K562 (cell line): ENCODE results near the gene RNF41. TPM values are rescaled to one million over a fixed set of nuclear protein-coding genes. Genes with fewer than 3 reads are reported as not detected.

Experiments used
- CHD2 ChIP-seq: IDR thresholded peaks from 2 replicates; pipeline ENCODE4 v1.6.1; 2011; ENCODE audit warnings: low read depth, low read length
- EZH2 ChIP-seq: IDR thresholded peaks from 2 replicates; pipeline ENCODE4 v1.6.1; 2012; ENCODE audit warnings: low read depth, mild to moderate bottlenecking, inconsistent platforms, low read length, borderline replicate concordance
- FUS ChIP-seq: fragments of 200-400 bp; formaldehyde crosslinking; optimal IDR thresholded peaks from 2 replicates; pipeline ENCODE3; 2017; ENCODE audit warnings: low read depth, low read length
- HDGF ChIP-seq: fragments of 450-650 bp; IDR thresholded peaks from 2 replicates; pipeline ENCODE4 v1.6.1; 2016
- polyA plus RNA-seq, 8 experiments: library from polyadenylated mRNA; depleted of rRNA in 4 of 8; stranded (reverse) in 5 of 8; unstranded in 3 of 8; fragments of >200 nt; fragmentation: Nextera tagmentation in 2 of 8; fragmentation: Illumina TruSeq in 1 of 8; extraction: Ambion mirVana in 2 of 8; extraction: Trizol in 1 of 8; gene quantifications; 2 replicates each; pipeline versions ENCODE4 v1.2.1 to v1.2.3, GENCODE V29; 2011 to 2014; ENCODE audit warnings: inconsistent platforms in 1 of 8, missing spikeins in 1 of 8
- total RNA-seq, 7 experiments: library from RNA; depleted of rRNA in 6 of 7; stranded (reverse); fragments of >200 nt in 6 of 7; fragmentation: Illumina TruSeq in 2 of 7; extraction: Trizol in 2 of 7; gene quantifications; 2 replicates each; pipeline versions ENCODE4 v1.2.1 to v1.2.3, GENCODE V29; 2011 to 2021; ENCODE audit warnings: low replicate concordance in 1 of 7
- TF ChIP-seq, protein P1 (sequence below): fragments of 450-650 bp; conservative IDR thresholded peaks from 2 replicates; pipeline ENCODE4 v1.6.1; 2016; ENCODE audit warnings: missing genetic modification characterization, low read depth, mild to moderate bottlenecking, control low read depth, missing compliant biosample characterization
- TF ChIP-seq, protein P2 (sequence below), 2 experiments: fragments of 450-650 bp; IDR thresholded peaks; 2 replicates each; pipeline ENCODE4 v1.6.1; 2018; ENCODE audit warnings: mild to moderate bottlenecking in 2 of 2, low read depth in 1 of 2; ENCODE audit not compliant: partially characterized antibody in 2 of 2
- TF ChIP-seq, protein P3 (sequence below): sonication (generic); formaldehyde crosslinking; IDR thresholded peaks from 2 replicates; pipeline ENCODE4 v1.5.0; 2020; ENCODE audit warnings: missing genetic modification reagents
- TF ChIP-seq, protein P4 (sequence below): sonication (generic); formaldehyde crosslinking; IDR thresholded peaks from 2 replicates; pipeline ENCODE4 v1.8.0; 2022; ENCODE audit warnings: mild to moderate bottlenecking, missing genetic modification reagents
- TF ChIP-seq, protein P5 (sequence below): fragments of 250-450 bp; sonication (Bioruptor Pico); IDR thresholded peaks from 2 replicates; pipeline ENCODE4 v1.8.0; 2021; ENCODE audit warnings: borderline replicate concordance, mild to moderate bottlenecking, moderate library complexity; ENCODE audit not compliant: poor library complexity, severe bottlenecking
- TF ChIP-seq, protein P6 (sequence below): fragments of 450-650 bp; IDR thresholded peaks from 2 replicates; pipeline ENCODE4 v1.7.0; 2016; ENCODE audit warnings: borderline replicate concordance

The RNF41 gene
- total and polyA plus RNA-seq, 9 of the 15 experiments (the other 6 are each of a cell fraction or from before 2014, with no cell fraction given): 28.2 to 46.8 (median 33.8) TPM

DNA sequence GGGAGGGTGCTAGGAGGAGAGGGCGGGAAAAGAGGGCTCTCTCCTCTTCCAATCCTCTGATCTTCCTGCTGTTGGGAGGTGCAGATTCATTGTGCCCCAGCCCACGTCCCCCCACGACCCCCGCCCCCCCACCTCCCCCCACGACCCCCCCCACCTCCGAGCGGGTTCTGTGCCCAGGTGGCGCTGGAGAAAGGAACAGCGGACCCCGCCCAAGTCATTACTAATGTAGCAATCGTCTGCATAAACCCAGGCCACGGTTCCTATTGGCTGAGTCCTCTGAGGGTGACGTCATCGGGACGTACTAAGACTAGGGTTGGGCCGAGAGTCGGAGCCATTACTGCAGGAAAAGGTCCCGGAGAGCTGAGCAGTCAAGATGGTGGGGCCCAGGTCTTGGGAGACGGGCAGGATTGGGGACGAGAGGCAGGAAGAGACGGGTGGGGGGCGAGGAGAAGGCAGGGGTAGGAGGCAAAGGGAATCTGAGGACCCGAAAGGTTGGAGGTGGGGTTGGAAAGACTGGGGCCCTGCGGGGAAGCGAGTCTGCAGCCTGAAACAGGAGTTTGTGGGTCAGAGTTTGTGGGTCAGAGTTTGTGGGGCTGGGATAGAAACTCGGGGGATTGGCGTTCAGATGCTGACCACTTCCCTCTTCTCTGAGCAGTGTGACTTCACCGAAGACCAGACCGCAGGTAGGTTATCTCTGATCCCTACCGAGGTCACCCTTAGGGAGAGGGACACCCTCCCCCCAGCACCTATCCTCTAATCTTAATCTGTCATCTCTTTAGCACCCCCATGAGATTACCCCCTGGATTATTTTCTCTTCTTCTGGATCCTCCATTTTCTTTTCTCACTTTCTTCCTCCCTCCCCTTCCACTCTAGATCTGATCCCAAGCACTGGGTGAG lies 63.4 kb downstream of the RNF41 start, which contains the start of gene MYL6 (continued):
- TF ChIP-seq, protein P1, sequence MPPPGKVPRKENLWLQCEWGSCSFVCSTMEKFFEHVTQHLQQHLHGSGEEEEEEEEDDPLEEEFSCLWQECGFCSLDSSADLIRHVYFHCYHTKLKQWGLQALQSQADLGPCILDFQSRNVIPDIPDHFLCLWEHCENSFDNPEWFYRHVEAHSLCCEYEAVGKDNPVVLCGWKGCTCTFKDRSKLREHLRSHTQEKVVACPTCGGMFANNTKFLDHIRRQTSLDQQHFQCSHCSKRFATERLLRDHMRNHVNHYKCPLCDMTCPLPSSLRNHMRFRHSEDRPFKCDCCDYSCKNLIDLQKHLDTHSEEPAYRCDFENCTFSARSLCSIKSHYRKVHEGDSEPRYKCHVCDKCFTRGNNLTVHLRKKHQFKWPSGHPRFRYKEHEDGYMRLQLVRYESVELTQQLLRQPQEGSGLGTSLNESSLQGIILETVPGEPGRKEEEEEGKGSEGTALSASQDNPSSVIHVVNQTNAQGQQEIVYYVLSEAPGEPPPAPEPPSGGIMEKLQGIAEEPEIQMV (tag): no peak
- TF ChIP-seq, protein P2, sequence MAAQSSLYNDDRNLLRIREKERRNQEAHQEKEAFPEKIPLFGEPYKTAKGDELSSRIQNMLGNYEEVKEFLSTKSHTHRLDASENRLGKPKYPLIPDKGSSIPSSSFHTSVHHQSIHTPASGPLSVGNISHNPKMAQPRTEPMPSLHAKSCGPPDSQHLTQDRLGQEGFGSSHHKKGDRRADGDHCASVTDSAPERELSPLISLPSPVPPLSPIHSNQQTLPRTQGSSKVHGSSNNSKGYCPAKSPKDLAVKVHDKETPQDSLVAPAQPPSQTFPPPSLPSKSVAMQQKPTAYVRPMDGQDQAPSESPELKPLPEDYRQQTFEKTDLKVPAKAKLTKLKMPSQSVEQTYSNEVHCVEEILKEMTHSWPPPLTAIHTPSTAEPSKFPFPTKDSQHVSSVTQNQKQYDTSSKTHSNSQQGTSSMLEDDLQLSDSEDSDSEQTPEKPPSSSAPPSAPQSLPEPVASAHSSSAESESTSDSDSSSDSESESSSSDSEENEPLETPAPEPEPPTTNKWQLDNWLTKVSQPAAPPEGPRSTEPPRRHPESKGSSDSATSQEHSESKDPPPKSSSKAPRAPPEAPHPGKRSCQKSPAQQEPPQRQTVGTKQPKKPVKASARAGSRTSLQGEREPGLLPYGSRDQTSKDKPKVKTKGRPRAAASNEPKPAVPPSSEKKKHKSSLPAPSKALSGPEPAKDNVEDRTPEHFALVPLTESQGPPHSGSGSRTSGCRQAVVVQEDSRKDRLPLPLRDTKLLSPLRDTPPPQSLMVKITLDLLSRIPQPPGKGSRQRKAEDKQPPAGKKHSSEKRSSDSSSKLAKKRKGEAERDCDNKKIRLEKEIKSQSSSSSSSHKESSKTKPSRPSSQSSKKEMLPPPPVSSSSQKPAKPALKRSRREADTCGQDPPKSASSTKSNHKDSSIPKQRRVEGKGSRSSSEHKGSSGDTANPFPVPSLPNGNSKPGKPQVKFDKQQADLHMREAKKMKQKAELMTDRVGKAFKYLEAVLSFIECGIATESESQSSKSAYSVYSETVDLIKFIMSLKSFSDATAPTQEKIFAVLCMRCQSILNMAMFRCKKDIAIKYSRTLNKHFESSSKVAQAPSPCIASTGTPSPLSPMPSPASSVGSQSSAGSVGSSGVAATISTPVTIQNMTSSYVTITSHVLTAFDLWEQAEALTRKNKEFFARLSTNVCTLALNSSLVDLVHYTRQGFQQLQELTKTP (IDR thresholded peaks at IDR 0.05; ENCODE audit: low read depth in 1 of 2, partially characterized antibody in 2 of 2): peak; percentile 55 to 91
- TF ChIP-seq EZH2: no peak
- TF ChIP-seq, protein P3, sequence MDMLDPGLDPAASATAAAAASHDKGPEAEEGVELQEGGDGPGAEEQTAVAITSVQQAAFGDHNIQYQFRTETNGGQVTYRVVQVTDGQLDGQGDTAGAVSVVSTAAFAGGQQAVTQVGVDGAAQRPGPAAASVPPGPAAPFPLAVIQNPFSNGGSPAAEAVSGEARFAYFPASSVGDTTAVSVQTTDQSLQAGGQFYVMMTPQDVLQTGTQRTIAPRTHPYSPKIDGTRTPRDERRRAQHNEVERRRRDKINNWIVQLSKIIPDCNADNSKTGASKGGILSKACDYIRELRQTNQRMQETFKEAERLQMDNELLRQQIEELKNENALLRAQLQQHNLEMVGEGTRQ (CRISPR knock-in tag): no peak
- TF ChIP-seq FUS: no peak
- no peak for TF ChIP-seq CHD2
- no peak for TF ChIP-seq HDGF
- TF ChIP-seq, protein P4, sequence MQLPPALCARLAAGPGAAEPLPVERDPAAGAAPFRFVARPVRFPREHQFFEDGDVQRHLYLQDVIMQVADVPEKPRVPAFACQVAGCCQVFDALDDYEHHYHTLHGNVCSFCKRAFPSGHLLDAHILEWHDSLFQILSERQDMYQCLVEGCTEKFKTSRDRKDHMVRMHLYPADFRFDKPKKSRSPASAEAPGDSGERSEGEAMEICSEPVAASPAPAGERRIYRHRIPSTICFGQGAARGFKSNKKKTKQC: no peak; the same call in 1 of the 2 replicates
- TF ChIP-seq, protein P5, sequence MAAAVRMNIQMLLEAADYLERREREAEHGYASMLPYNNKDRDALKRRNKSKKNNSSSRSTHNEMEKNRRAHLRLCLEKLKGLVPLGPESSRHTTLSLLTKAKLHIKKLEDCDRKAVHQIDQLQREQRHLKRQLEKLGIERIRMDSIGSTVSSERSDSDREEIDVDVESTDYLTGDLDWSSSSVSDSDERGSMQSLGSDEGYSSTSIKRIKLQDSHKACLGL (CRISPR knock-in tag): no peak
- TF ChIP-seq, protein P6, sequence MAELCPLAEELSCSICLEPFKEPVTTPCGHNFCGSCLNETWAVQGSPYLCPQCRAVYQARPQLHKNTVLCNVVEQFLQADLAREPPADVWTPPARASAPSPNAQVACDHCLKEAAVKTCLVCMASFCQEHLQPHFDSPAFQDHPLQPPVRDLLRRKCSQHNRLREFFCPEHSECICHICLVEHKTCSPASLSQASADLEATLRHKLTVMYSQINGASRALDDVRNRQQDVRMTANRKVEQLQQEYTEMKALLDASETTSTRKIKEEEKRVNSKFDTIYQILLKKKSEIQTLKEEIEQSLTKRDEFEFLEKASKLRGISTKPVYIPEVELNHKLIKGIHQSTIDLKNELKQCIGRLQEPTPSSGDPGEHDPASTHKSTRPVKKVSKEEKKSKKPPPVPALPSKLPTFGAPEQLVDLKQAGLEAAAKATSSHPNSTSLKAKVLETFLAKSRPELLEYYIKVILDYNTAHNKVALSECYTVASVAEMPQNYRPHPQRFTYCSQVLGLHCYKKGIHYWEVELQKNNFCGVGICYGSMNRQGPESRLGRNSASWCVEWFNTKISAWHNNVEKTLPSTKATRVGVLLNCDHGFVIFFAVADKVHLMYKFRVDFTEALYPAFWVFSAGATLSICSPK: peak; percentile 83; the same call in 1 of the 2 replicates
